GM19043 (cell line): Measurements from ENCODE around the gene MFRP.

Experiments used
- ATAC-seq: cut with Tn5 transposase; IDR thresholded peaks from one replicate; pipeline ENCODE4 v1.9.1; 2021; ENCODE audit warnings: low read depth; ENCODE audit not compliant: unreplicated experiment

MFRP gene

DNA sequence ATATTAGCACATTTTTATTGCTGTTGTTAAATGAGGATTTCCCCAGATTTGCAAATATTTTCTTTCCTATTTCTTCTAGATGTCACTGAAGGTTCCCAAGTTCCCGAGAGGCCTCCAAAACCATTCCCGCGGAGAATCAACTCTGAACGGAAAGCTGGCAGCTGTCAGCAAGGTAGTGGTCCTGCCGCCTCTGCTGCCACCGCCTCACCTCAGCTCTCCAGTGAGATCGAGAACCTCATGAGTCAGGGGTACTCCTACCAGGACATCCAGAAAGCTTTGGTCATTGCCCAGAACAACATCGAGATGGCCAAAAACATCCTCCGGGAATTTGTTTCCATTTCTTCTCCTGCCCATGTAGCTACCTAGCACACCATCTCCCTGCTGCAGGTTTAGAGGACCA lies 47.1 kb downstream of the MFRP start:
- no peak for ATAC-seq

DNA sequence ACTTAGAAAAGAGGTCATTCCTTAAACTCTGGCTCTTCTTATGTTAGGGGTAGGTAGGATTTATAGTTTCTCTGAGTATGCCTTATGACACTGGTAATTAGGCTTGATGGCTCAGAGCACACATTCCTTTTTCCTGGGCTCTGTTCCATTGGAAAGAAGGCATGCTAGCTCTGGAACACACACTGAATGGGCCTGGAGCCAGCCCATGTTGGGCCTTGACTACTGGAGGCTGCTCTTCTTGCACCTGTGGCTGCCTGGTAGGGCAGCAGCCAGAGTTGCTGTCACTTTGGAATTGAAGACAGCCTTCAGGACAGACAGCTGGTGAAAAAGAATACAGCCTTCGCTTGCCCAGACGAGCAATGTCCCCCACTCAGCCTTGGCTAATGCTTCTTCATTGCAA lies 47.8 kb downstream of the MFRP start:
- no peak for ATAC-seq

DNA sequence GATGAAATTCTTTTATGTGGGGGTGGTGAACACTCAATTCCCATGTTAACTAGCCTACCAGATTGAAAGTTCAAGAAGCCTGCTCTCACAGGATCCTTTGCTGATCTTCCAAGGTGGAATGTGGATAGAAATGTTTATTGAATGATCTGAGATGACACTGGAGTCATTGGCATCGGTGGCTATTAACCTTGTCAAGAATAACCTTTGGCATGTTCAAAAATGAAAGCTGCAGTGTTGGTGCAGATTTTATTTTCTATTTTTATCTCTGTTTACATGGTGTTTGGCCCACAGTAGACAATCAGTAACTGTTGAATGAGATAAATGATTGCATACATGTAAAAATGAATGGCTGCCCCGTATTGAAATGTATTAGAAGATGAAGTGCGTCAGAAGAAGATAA lies 48.6 kb downstream of the MFRP start:
- no peak for ATAC-seq

DNA sequence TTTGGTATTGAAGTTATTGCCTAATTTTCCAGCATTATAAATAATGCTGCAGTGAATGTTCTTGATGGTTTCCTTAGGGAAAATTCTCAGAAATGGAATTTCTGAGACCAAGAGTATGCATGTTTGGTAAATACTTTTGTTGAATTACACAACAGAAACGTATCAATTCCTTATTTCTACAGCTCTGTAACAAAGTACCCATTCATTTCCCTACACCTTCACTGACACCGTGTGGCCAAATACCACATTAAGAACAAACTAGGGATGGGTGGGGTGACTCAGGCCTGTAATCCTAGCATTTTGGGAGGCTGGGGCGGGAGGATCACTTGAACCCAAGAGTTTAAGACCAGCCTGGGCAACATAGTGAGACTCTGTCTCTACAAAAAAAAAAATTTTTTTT lies 51.3 kb downstream of the MFRP start:
- no peak for ATAC-seq

DNA sequence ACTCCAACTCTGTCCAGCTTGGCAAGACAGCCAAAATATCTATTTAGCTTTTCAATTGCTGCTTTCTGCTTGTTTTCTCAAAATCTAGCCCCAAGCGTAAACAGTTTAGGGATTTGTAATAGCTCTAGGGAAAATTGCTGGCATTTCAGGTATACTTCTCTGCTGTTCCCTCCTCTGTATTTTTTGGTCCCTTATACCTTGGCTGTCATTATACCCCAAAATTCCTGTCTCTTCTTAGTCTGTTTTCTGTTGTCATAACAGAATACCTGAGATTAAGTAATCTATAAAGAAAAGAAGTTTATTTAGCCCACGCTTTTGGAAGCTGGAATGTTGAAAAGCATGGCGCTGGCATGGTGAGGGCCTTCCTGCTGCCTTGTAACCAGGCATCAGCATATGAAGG lies 53.0 kb downstream of the MFRP start:
- no peak for ATAC-seq

DNA sequence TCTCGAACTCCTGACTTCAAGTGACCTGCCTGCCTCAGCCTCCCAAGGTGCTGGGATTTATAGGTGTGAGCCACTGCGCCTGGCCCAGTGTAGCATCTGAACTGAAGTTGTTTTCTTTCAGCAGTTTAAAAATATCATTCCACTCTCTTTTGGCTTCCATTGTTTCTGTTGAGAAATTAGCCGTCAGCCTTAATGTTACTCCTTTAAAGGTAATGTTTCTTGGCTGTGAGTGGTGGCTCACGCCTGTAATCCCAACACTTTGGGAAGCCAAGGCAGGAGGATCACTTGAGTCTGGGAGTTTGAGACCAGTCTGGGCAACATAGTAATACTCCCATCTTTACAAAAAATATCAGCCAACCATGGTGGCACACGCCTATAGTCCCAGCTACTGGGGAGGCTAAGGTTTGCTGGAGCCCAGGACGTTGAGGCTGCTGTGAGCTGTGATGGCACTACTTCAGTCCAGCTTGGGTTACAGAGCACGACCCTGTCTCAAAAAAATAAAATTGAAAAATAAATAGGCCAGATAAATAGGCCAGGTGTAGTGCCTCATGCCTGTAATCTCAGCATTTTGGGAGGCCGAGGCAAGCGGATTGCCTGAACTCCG lies 55.5 kb downstream of the MFRP start:
- no peak for ATAC-seq
